Thymus (tissue), 11 donors: ENCODE results near the gene RPS6KA2. TPM values are rescaled to one million over a fixed set of nuclear protein-coding genes. Genes with fewer than 3 reads are reported as not detected.
A peak's percentile ranks its signal among the peaks of the same experiment; 100 is the strongest.
"Not testable (repeated sequence)": the region's sequence is repeated elsewhere in the genome, so short reads cannot be mapped to it uniquely, and the experiment has no call there.

ENCODE experiments used
- DNase-seq, 9 donors: peaks; one replicate each; pipeline ENCODE4 v3.0.0-alpha.2; 2013; ENCODE audit warnings: low spot score in 9 of 9, low read depth in 6 of 9, missing footprints in 1 of 9
- H3K27ac ChIP-seq, 2 donors: one replicate each; pipeline ENCODE4 v1.5.1; 2013; ENCODE audit warnings: control low read depth in 1 of 2, low read depth in 1 of 2, low read length in 1 of 2, mild to moderate bottlenecking in 1 of 2, moderate library complexity in 1 of 2
- H3K27me3 ChIP-seq, 2 donors: one replicate each; pipeline ENCODE4 v1.5.1; 2013; ENCODE audit warnings: low read length in 1 of 2; ENCODE audit not compliant: control insufficient read depth in 2 of 2, insufficient read depth in 1 of 2
- H3K36me3 ChIP-seq, 2 donors: one replicate each; pipeline ENCODE4 v1.5.1; 2013; ENCODE audit warnings: low read length in 1 of 2, mild to moderate bottlenecking in 1 of 2, moderate library complexity in 1 of 2; ENCODE audit not compliant: control insufficient read depth in 2 of 2, insufficient read depth in 2 of 2
- H3K4me1 ChIP-seq, 2 donors: one replicate each; pipeline ENCODE4 v1.5.1; 2013; ENCODE audit warnings: low read length in 2 of 2; ENCODE audit not compliant: control insufficient read depth in 2 of 2, insufficient read depth in 2 of 2
- H3K4me3 ChIP-seq, 2 donors: one replicate each; pipeline ENCODE4 v1.5.1; 2013; ENCODE audit warnings: low read length in 2 of 2, control low read depth in 1 of 2, mild to moderate bottlenecking in 1 of 2
- H3K9me3 ChIP-seq, 2 donors: one replicate each; pipeline ENCODE4 v1.5.1; 2013; ENCODE audit warnings: low read length in 1 of 2, mild to moderate bottlenecking in 1 of 2; ENCODE audit not compliant: control insufficient read depth in 2 of 2, insufficient read depth in 1 of 2
- WGBS: extraction: QIAGEN DNeasy Blood & Tissue Kit; methylation state at CpG from one replicate; pipeline ENCODE4 v1.1.7; 2013; 5-methylcytosine and 5-hydroxymethylcytosine counted together
- polyA plus RNA-seq: library from polyadenylated mRNA; stranded (reverse); fragments of 200-250 nt; gene quantifications from one replicate; pipeline ENCODE4 v1.2.3, GENCODE V29; 2013
- total RNA-seq: library from RNA; stranded (reverse); fragments of 120-200 nt; gene quantifications from one replicate; pipeline ENCODE4 v1.2.4, GENCODE V29; 2013
- donor health status: healthy.

RPS6KA2 gene
- total and polyA plus RNA-seq, 2 donors = 2.9 to 12.3 TPM

DNA sequence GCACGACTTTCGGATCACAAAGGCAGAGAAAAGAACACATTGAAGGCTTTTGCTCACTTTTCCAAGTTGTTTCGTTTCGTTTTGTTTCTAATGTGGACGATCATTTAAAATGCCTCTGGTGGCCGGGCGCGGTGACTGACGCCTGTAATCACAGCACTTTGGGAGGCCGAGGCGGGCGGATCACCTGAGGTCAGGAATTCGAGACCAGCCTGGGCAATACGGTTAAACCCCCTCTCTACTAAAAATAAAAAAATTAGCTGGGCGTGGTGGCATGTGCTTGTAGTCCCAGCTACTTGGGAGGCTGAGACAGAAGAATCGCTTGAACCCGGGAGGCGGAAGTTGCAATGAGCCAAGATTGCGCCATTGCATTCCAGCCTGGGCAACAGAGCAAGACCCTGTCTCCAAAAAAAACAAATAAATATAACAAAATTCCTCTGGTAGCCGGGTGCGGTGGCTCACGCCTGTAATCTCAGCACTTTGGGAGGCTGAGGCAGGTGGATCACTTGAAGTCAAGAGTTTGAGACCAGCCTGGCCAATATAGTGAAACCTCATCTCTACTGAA is 243.2 kb downstream of the RPS6KA2 start:
- not testable (repeated sequence) for H3K9me3 ChIP-seq, H3K36me3 ChIP-seq, H3K4me1 ChIP-seq, H3K27me3 ChIP-seq, DNase-seq
- Histone ChIP-seq H3K4me3 (peak overlapping the region; percentile 63 to 87), H3K27ac (peak overlapping the region; percentile 75)
- WGBS = 27% methylated on average over 22 of the region's 22 CpGs

DNA sequence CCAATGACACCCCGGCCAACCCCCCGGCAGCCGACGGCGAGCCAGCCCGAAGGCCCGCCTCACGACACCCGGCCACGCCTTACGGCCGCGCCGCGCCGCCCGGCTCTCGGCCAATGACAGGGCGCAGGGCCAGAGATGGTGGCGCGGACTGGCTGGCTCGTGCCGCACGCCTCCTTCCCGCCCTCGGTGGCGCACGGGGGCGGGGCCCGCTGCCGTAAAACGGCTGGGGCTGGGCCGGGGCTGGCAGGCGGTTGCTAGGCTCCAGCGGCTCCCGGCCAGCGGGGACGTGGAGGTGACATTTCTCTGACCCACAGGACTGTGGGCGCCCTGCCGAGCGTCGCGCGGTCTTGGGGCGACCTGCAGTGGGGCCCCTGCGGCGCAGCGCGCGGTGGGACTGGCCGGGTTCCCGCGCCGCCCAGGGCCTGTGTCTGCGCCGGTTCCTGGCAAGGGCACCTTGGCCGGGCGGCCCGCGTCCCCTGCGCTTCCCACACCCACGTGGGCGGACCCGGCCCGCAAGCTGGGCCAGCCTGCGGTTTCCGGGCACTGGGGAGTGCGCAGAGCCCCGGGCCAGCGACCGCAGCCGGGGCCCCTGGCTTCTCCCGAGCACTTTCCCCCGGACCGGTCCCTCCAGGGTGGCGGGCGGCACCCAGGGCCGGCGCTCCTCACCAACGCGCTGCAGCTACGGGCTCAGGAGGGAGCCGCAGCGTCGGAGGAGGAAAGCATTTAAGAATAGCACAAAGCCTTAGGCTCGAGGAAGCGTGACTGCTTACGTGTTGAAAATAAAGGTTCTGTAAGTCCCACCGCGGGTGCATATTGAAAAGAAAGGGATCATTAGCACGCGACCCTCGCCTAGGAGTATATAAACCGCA is 243.9 kb downstream of the RPS6KA2 start, which contains the start of gene MPC1:
Gene MPC1, minus strand, starts transcription at position 8 of the 869 bp plus-strand sequence. CDS start 64 bp downstream, outside the sequence.
- Histone ChIP-seq H3K4me1 (peaks cover 0 to 7% of the 10 kb centered on the region in 2 donors), H3K9me3 (no peaks in the 10 kb centered on the region), H3K27me3 (no peaks in the 10 kb centered on the region), H3K27ac (peak within 1 kb of the TSS; percentile 75 to 83), H3K36me3 (no peaks in the 10 kb centered on the region), H3K4me3 (peak within 1 kb of the TSS; percentile 72 to 87)
- DNase-seq = peak; percentile 69 to 96 (median 91)
- WGBS = under 1% methylated on average over 94 of the region's 94 CpGs

DNA sequence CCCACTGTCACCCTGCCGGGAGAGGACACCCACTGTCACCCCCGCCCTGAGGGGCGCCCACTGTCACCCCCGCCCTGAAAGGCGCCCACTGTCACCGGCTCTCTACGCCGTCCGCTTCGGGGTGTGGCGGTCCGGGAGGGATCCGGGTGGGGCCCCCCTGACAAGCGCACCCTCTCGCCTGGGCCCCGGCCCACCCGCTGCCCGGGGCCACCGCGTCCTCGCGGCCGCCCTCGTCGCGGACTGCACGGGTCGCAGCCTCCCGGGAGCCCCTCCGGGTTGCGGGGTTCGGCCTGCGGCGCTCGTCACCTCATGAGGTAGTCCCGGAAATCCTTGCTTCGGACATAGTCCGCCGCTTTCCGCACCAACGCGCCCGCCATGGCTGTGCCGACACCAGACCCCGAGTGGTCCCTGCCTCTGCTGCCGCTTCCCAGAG is 244.5 kb downstream of the RPS6KA2 start:
- Histone ChIP-seq H3K27ac (peak overlapping the region; percentile 70 to 83), H3K4me3 (peak overlapping the region; percentile 72 to 87), H3K27me3 (no peaks in the 10 kb centered on the region), H3K4me1 (peaks cover 0 to 7% of the 10 kb centered on the region in 2 donors), H3K9me3 (no peaks in the 10 kb centered on the region), H3K36me3 (no peaks in the 10 kb centered on the region)
- WGBS = under 1% methylated on average over 46 of the region's 46 CpGs
- peak in 2 of 9 donors; percentile 1 to 13 for DNase-seq

DNA sequence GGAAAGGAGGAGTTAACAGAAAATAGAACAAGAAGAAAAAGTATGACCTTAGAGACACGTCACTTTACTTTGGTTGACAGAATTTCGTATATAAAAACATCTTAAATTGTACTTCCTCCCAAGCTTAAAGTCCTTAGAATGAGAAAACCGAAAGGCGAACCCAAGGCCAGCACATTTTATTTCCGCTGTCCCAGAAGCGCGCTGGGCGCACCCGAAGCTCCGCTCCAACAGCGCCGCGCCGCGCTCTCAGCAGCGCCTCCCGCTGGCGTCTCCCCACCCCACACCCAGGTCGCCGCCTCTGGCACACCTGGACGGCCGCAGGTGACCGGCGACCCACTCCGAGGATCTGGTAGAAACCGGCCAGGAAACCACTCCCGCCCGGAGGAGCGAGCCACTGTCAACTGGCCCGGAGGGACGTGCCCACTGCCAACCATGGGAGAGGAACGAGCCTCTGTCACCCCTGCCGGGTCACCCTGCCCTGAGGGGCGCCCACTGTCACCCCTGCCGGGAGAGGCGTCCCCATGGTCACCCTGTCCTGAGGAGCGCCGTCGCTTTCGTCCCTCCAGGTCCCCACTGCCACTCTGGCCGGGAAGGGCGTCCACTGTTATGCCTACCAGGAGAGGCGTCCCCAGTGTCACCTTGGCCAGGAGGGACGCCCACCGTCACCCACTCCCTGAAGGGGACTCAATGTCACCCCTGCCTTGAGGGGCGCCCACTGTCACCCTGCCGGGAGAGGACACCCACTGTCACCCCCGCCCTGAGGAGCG is 245.1 kb downstream of the RPS6KA2 start:
- H3K4me1 ChIP-seq = peaks cover 0 to 7% of the 10 kb centered on the region in 2 donors

DNA sequence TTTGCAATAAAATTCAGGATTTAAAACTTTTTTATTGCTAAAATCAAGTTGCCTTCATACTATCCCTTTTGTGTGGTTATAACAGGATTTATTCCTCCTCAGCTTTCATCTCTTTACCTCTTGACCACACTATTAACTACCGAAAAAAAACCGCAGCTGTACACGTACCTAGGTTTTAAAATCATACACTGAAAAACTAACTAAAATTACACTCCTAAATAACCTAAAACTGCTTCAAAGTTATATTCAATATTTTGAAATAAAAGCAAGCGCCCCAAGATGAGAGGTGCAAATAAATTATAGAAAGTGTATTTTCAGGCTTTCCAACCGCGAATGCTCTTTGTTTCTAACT is 245.7 kb downstream of the RPS6KA2 start:
- Histone ChIP-seq H3K27ac (no peak overlapping the region), H3K36me3 (no peaks in the 10 kb centered on the region), H3K9me3 (no peaks in the 10 kb centered on the region), H3K27me3 (no peaks in the 10 kb centered on the region), H3K4me1 (peaks cover 0 to 7% of the 10 kb centered on the region in 2 donors), H3K4me3 (peak overlapping the region; percentile 72 to 87)
- DNase-seq = peak in 2 of 9 donors; percentile 3 to 13
- 21% methylated on average over 6 of the region's 6 CpGs for WGBS

More for the DNA sequence above, 245.1 kb downstream of the RPS6KA2 start:
- H3K27me3 ChIP-seq = no peaks in the 10 kb centered on the region
- DNase-seq = peak in 8 of 9 donors; percentile 26 to 82 (median 64)
- H3K27ac ChIP-seq = peak overlapping the region in 1 of 2 donors; percentile 83
- H3K9me3 ChIP-seq = no peaks in the 10 kb centered on the region
- WGBS = under 1% methylated on average over 49 of the region's 49 CpGs
- H3K4me3 ChIP-seq = peak overlapping the region; percentile 72 to 87
- no peaks in the 10 kb centered on the region for H3K36me3 ChIP-seq

DNA sequence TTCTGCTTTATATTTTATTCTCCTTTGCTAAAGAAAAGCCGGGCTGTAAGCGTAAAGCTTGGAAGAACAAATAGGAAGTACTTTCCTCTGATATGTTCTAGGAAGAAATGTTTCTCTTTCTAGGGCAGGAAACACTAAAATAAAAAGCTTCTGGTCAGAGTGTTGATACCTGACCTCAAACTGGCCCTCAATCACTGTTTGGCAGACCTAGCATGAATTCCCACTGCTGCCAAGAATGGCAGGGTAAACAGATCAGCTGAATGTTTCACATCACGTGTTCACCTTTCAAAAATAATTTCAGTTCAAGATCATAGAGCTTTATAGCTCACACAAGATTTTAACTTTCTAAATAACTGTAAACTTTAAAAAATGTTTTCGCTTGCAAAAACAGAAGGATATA is 247.3 kb downstream of the RPS6KA2 start:
- H3K4me3 ChIP-seq = no peak overlapping the region
- H3K4me1 ChIP-seq = peaks cover 0 to 7% of the 10 kb centered on the region in 2 donors
- no peaks in the 10 kb centered on the region for H3K27me3 ChIP-seq
- H3K36me3 ChIP-seq = no peaks in the 10 kb centered on the region
- WGBS = 96% methylated on average over 4 of the region's 4 CpGs
- H3K27ac ChIP-seq = no peak overlapping the region
- H3K9me3 ChIP-seq = no peaks in the 10 kb centered on the region
- DNase-seq = no peak

DNA sequence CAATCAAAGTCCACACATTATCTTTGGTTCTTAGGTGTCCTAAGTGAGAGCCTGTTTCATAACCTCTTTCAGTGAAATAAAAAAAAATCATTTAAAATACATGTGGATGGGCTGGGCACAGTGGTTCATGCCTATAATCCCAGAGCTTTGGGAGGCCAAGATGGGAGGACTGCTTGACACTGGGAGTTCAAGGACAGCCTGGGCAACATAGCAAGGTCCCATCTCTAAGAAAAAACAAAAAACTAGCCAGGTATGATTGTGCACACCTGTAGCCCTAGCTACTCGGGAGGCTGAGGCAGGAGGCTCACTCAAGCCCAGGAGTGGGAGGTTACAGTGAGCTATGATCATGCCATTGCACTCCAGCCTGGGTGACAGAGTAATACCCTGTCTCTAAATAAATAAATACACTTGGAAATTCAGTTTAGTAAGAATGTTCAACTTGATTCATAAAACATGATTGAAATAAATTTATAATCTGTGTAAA is 247.9 kb downstream of the RPS6KA2 start:
- Histone ChIP-seq H3K27me3 (no peaks in the 10 kb centered on the region), H3K9me3 (no peaks in the 10 kb centered on the region), H3K36me3 (no peaks in the 10 kb centered on the region), H3K27ac (no peak overlapping the region), H3K4me3 (no peak overlapping the region), H3K4me1 (peaks cover 0 to 7% of the 10 kb centered on the region in 2 donors)
- no peak for DNase-seq
- WGBS = 96% methylated on average over 1 of the region's 1 CpG

DNA sequence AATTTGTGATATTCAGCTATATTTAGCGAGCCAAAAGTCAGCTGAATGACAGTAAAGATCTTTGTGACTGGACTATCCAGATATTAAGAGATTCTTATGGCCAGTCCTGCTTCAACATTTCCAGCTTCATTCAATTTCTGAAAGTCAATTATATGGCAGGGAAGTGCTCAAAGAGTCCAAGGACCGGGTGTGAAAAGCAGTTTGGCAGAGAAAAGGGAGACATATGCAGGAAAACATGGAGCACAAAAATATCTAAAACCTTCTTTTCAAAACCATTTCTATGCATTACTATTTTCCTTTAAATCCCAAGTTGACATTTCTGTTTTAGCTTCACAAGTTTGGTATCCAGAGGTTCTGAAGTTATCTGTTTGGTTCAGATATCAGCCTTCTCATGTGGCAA is 249.3 kb downstream of the RPS6KA2 start:
- H3K4me1 ChIP-seq = no peaks in the 10 kb centered on the region
- no peak for DNase-seq
- no peak overlapping the region for H3K4me3 ChIP-seq
- WGBS = 78% methylated on average over 2 of the region's 2 CpGs
- H3K27ac ChIP-seq = no peak overlapping the region
- H3K36me3 ChIP-seq = no peaks in the 10 kb centered on the region
- no peaks in the 10 kb centered on the region for H3K9me3 ChIP-seq
- H3K27me3 ChIP-seq = no peaks in the 10 kb centered on the region
